ENCODE measurements around the gene PKP1.

GRCh38 chr1:201327687-201328240, 44.5 kb downstream of the PKP1 start:
- no peak for TF ChIP-seq CTCF (IDR thresholded peaks at IDR 0.05)
- no peak for TF ChIP-seq POLR2A (IDR thresholded peaks at IDR 0.05)

All from testis (tissue), 2 donors.